ENCODE results near the gene RHBDL3. TPM values are rescaled to one million over a fixed set of nuclear protein-coding genes. Genes with fewer than 3 reads are reported as not detected.

RHBDL3 gene
- total and polyA plus RNA-seq, 7 experiments from 2014 or later: 0.07 to 0.39 TPM; not detected in 5

GRCh38 chr17:32327911-32328310 lies 62.3 kb downstream of the RHBDL3 start:
- no peak overlapping the region for H3K27ac Mint-ChIP-seq
- Histone ChIP-seq H3K9me3 (ENCODE audit: control insufficient read depth in 2 of 3, low read length in 3 of 3) (no peaks in the 10 kb centered on the region), H3K27me3 (ENCODE audit: control insufficient read depth in 2 of 2, insufficient read depth in 2 of 2, low read length in 2 of 2) (no peaks in the 10 kb centered on the region), H3K4me3 (ENCODE audit: low read length) (no peak overlapping the region), H3K27ac (ENCODE audit: low read depth, low read length) (no peak overlapping the region), H3K36me3 (ENCODE audit: control insufficient read depth in 2 of 3, insufficient read depth in 3 of 3, low read length in 3 of 3) (no peaks in the 10 kb centered on the region), H3K4me1 (ENCODE audit: control insufficient read depth in 2 of 2, insufficient read depth in 2 of 2, low read length in 2 of 2) (peaks cover 12 to 27% of the 10 kb centered on the region in 2 donors)
- H3K4me3 Mint-ChIP-seq: no peak overlapping the region
- intact Hi-C loops (cut with micrococcal nuclease): no loop called here
- ChIA-PET POLR2A (interaction anchor here (0.8 to 0.9 kb wide), 2 partner anchors 23 to 45 kb away, joined by 5 read pairs; partner anchors contain the start of gene ZNF207), CTCF (no interaction called here)
- no peak for DNase-seq
- H3K27me3 Mint-ChIP-seq: no peaks in the 10 kb centered on the region
- H3K9me3 Mint-ChIP-seq: no peaks in the 10 kb centered on the region
- H3K4me1 Mint-ChIP-seq: peaks cover 23 to 56% (median 25%) of the 10 kb centered on the region in 7 donors
- no peak for ATAC-seq
- peaks cover 0 to 7% (median 3%) of the 10 kb centered on the region in 5 donors for H3K36me3 Mint-ChIP-seq

GRCh38 chr17:32330147-32330546 lies 64.5 kb downstream of the RHBDL3 start:
- Histone ChIP-seq H3K9me3 (ENCODE audit: control insufficient read depth in 2 of 3, low read length in 3 of 3) (no peaks in the 10 kb centered on the region), H3K4me3 (ENCODE audit: low read length) (no peak overlapping the region), H3K27ac (ENCODE audit: low read depth, low read length) (no peak overlapping the region), H3K36me3 (ENCODE audit: control insufficient read depth in 2 of 3, insufficient read depth in 3 of 3, low read length in 3 of 3) (peaks cover 0 to 18% (median 8%) of the 10 kb centered on the region in 3 experiments), H3K27me3 (ENCODE audit: control insufficient read depth in 2 of 2, insufficient read depth in 2 of 2, low read length in 2 of 2) (no peaks in the 10 kb centered on the region), H3K4me1 (ENCODE audit: control insufficient read depth in 2 of 2, insufficient read depth in 2 of 2, low read length in 2 of 2) (peaks cover 12 to 14% of the 10 kb centered on the region in 2 donors)
- H3K4me3 Mint-ChIP-seq: peak overlapping the region in 1 of 10 donors; percentile 45
- peaks cover 12 to 47% (median 19%) of the 10 kb centered on the region in 7 donors for H3K4me1 Mint-ChIP-seq
- H3K36me3 Mint-ChIP-seq: peaks cover 7 to 21% (median 13%) of the 10 kb centered on the region in 5 donors
- intact Hi-C loops (cut with micrococcal nuclease): no loop called here
- H3K27me3 Mint-ChIP-seq: no peaks in the 10 kb centered on the region
- ChIA-PET POLR2A (interaction anchor here (1.4 to 2.0 kb wide), 2 partner anchors 11 kb away, joined by 4 to 6 read pairs; no protein-coding TSS in a partner anchor), CTCF (no interaction called here)
- H3K27ac Mint-ChIP-seq: peak overlapping the region in 2 of 9 donors; percentile 25 to 79
- ATAC-seq: no peak
- no peak for DNase-seq
- no peaks in the 10 kb centered on the region for H3K9me3 Mint-ChIP-seq

GRCh38 chr17:32331243-32332040 lies 65.8 kb downstream of the RHBDL3 start:
- DNase-seq (no peak), ATAC-seq (no peak)
- intact Hi-C loops (cut with micrococcal nuclease): loop anchor here in 1 of 2 donors (1.0 kb wide), 1 partner anchor 10 kb away; no protein-coding TSS in a partner anchor
- Histone ChIP-seq H3K27me3 (ENCODE audit: control insufficient read depth in 2 of 2, insufficient read depth in 2 of 2, low read length in 2 of 2) (no peaks in the 10 kb centered on the region), H3K36me3 (ENCODE audit: control insufficient read depth in 2 of 3, insufficient read depth in 3 of 3, low read length in 3 of 3) (peaks cover 0 to 25% (median 8%) of the 10 kb centered on the region in 3 experiments), H3K4me1 (ENCODE audit: control insufficient read depth in 2 of 2, insufficient read depth in 2 of 2, low read length in 2 of 2) (peaks cover 12 to 14% of the 10 kb centered on the region in 2 donors), H3K9me3 (ENCODE audit: control insufficient read depth in 2 of 3, low read length in 3 of 3) (no peaks in the 10 kb centered on the region), H3K27ac (ENCODE audit: low read depth, low read length) (peak overlapping the region; percentile 49), H3K4me3 (ENCODE audit: low read length) (no peak overlapping the region)
- ChIA-PET POLR2A (interaction anchor here (1.4 to 2.0 kb wide), 2 partner anchors 9 to 13 kb away, joined by 4 to 6 read pairs; no protein-coding TSS in a partner anchor), CTCF (no interaction called here)
- H3K4me1 Mint-ChIP-seq: peaks cover 12 to 51% (median 19%) of the 10 kb centered on the region in 7 donors
- H3K36me3 Mint-ChIP-seq: peaks cover 9 to 27% (median 14%) of the 10 kb centered on the region in 5 donors
- peak overlapping the region; percentile 7 to 85 (median 51) for H3K27ac Mint-ChIP-seq
- H3K4me3 Mint-ChIP-seq: peak overlapping the region in 4 of 10 donors; percentile 10 to 74 (median 46)
- no peaks in the 10 kb centered on the region for H3K9me3 Mint-ChIP-seq
- no peaks in the 10 kb centered on the region for H3K27me3 Mint-ChIP-seq

- H3K36me3 ChIP-seq (ENCODE audit: control insufficient read depth in 2 of 3, insufficient read depth in 3 of 3, low read length in 3 of 3): peaks cover 0 to 41% (median 8%) of the 10 kb centered on the region in 3 experiments
- intact Hi-C loops (cut with micrococcal nuclease): no loop called here
- Mint-ChIP-seq H3K27ac (peak overlapping the region in 1 of 9 donors; percentile 48), H3K36me3 (peaks cover 9 to 33% (median 14%) of the 10 kb centered on the region in 5 donors), H3K4me3 (no peak overlapping the region), H3K4me1 (peaks cover 12 to 44% (median 19%) of the 10 kb centered on the region in 7 donors), H3K27me3 (no peaks in the 10 kb centered on the region), H3K9me3 (no peaks in the 10 kb centered on the region)
- H3K27ac ChIP-seq (ENCODE audit: low read depth, low read length): no peak overlapping the region
- peaks cover 12 to 14% of the 10 kb centered on the region in 2 donors for H3K4me1 ChIP-seq (ENCODE audit: control insufficient read depth in 2 of 2, insufficient read depth in 2 of 2, low read length in 2 of 2)
- no peaks in the 10 kb centered on the region for H3K9me3 ChIP-seq (ENCODE audit: control insufficient read depth in 2 of 3, low read length in 3 of 3)
- ATAC-seq: no peak
- H3K4me3 ChIP-seq (ENCODE audit: low read length): no peak overlapping the region
- DNase-seq: no peak
- CTCF ChIA-PET: interaction anchor here (0.9 kb wide), 1 partner anchor 10 kb away, joined by 3 read pairs; no protein-coding TSS in a partner anchor
- H3K27me3 ChIP-seq (ENCODE audit: control insufficient read depth in 2 of 2, insufficient read depth in 2 of 2, low read length in 2 of 2): no peaks in the 10 kb centered on the region
- POLR2A ChIA-PET: interaction anchor here (1.4 kb wide), 1 partner anchor 9 kb away, joined by 3 read pairs; the partner anchor contains the start of gene C17orf75
Measured at GRCh38 chr17:32333187-32333586, 67.6 kb downstream of the RHBDL3 start.

- Histone ChIP-seq H3K27me3 (ENCODE audit: control insufficient read depth in 2 of 2, insufficient read depth in 2 of 2, low read length in 2 of 2) (no peaks in the 10 kb centered on the region), H3K36me3 (ENCODE audit: control insufficient read depth in 2 of 3, insufficient read depth in 3 of 3, low read length in 3 of 3) (peaks cover 0 to 52% (median 8%) of the 10 kb centered on the region in 3 experiments), H3K4me3 (ENCODE audit: low read length) (no peak overlapping the region), H3K4me1 (ENCODE audit: control insufficient read depth in 2 of 2, insufficient read depth in 2 of 2, low read length in 2 of 2) (peaks cover 12 to 14% of the 10 kb centered on the region in 2 donors), H3K27ac (ENCODE audit: low read depth, low read length) (no peak overlapping the region), H3K9me3 (ENCODE audit: control insufficient read depth in 2 of 3, low read length in 3 of 3) (no peaks in the 10 kb centered on the region)
- no peak overlapping the region for H3K27ac Mint-ChIP-seq
- intact Hi-C loops (cut with micrococcal nuclease): no loop called here
- no peak overlapping the region for H3K4me3 Mint-ChIP-seq
- ChIA-PET POLR2A (no interaction called here), CTCF (no interaction called here)
- ATAC-seq: no peak
- H3K27me3 Mint-ChIP-seq: no peaks in the 10 kb centered on the region
- no peaks in the 10 kb centered on the region for H3K9me3 Mint-ChIP-seq
- H3K4me1 Mint-ChIP-seq: peaks cover 12 to 42% (median 17%) of the 10 kb centered on the region in 7 donors
- H3K36me3 Mint-ChIP-seq: peaks cover 9 to 34% (median 14%) of the 10 kb centered on the region in 5 donors
- no peak for DNase-seq
Measured at GRCh38 chr17:32335046-32335445, 69.4 kb downstream of the RHBDL3 start.

- ChIA-PET POLR2A (no interaction called here), CTCF (no interaction called here)
- Mint-ChIP-seq H3K4me3 (no peak overlapping the region), H3K27me3 (no peaks in the 10 kb centered on the region), H3K36me3 (peaks cover 9 to 35% (median 14%) of the 10 kb centered on the region in 5 donors), H3K9me3 (no peaks in the 10 kb centered on the region), H3K27ac (peak overlapping the region in 1 of 9 donors; percentile 3), H3K4me1 (peaks cover 12 to 38% (median 16%) of the 10 kb centered on the region in 7 donors)
- Histone ChIP-seq H3K36me3 (ENCODE audit: control insufficient read depth in 2 of 3, insufficient read depth in 3 of 3, low read length in 3 of 3) (peaks cover 0 to 52% (median 8%) of the 10 kb centered on the region in 3 experiments), H3K27me3 (ENCODE audit: control insufficient read depth in 2 of 2, insufficient read depth in 2 of 2, low read length in 2 of 2) (no peaks in the 10 kb centered on the region), H3K27ac (ENCODE audit: low read depth, low read length) (no peak overlapping the region), H3K4me1 (ENCODE audit: control insufficient read depth in 2 of 2, insufficient read depth in 2 of 2, low read length in 2 of 2) (peaks cover 11% of the 10 kb centered on the region in 2 donors), H3K9me3 (ENCODE audit: control insufficient read depth in 2 of 3, low read length in 3 of 3) (no peaks in the 10 kb centered on the region), H3K4me3 (ENCODE audit: low read length) (no peak overlapping the region)
- ATAC-seq (no peak), DNase-seq (no peak)
- intact Hi-C loops (cut with micrococcal nuclease): no loop called here
Measured at GRCh38 chr17:32335687-32336086, 70.1 kb downstream of the RHBDL3 start.
